HG02981 (cell line): ENCODE measurements around the gene ZNF532.
"Not testable (repeated sequence)": the region's sequence is repeated elsewhere in the genome, so short reads cannot be mapped to it uniquely, and the experiment has no call there.

ENCODE experiments used
- ATAC-seq: cut with Tn5 transposase; IDR thresholded peaks from one replicate; pipeline ENCODE4 v1.9.1; 2021; ENCODE audit warnings: mild to moderate bottlenecking, moderate library complexity; ENCODE audit not compliant: unreplicated experiment

The ZNF532 gene

GRCh38 chr18:58864146-58865032 lies at the start of gene ZNF532:
Gene ZNF532, plus strand, starts transcription at chr18:58864877. CDS start in a region left out here.
- no peak for ATAC-seq

DNA sequence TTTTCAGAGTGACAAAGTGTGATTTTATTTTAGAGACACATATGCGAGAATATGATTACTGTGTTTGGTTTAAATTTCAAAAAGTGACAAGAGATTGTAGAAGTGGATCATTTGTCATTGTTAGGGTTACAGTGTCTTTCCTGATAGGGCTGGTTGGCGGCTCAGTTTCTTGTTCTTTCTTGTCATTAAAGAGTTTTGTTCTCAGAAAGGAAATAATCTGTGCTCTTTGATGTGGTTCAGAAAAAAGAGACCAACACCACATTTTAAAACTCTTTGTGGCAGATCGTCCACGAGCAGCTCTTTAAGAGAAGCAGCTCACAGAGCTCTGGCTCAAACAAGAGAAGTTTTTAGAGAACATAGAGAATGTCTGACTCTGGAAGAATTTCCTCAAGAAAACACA lies 45.6 kb upstream of the ZNF532 start:
- ATAC-seq = no peak

DNA sequence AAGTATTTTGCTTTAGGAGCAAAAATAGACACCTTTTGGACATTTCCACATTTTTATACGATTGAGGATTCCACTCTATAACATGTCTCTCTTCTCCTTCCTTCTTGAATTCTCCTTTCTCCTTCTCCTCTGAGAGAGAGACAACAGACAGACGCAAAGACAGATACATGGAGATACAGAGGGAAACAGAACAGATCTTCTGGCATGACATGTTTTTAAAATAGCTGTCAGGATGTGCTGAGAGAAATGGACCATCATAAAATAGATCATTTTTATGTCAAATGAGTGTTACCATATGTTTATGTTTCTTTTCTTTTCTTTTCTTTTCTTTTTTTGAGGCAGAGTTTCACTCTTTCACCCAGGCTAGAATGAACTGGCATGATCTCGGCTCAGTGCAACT lies 44.4 kb upstream of the ZNF532 start:
- ATAC-seq = no peak

DNA sequence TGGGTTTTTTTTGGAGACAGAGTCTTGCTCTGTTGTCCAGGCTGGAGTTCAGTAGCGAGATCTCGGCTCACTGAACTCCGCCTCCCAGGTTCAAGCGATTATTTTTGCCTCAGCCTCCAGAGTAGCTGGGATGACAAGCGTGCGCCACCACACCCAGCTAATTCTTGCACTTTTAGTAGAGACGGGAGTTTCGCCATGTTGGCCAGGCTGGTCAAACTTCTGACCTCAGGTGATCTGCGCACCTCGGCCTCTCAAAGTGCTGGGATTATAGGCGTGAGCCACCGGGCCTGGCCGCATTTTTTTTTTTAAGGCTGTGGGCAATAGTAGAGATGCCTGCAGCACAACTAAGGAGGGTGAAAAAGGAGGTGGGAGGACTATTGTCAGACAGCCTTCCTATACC lies 41.7 kb upstream of the ZNF532 start:
- ATAC-seq = no peak

- ATAC-seq = no peak
These were observed 41.3 kb upstream of the ZNF532 start for GRCh38 chr18:58823412-58823811.

DNA sequence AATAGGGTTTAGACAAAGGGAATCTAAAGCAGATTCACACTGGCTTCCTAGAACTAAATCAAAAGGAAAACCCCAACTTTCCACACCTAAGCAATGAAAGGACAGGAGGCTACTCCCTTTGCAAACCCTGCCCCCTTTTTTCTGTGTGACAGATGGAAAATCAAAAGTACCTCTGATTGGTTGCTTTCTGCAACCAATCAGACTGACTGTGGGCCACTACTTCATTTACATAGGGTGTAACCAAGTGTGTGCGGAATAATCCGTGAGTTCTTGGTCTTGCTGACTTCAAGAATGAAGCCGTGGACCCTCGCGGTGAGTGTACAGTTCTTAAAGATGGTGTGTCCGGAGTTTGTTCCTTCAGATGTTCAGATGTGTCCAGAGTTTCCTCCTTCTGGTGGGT lies 37.8 kb upstream of the ZNF532 start:
- ATAC-seq = not testable (repeated sequence)

DNA sequence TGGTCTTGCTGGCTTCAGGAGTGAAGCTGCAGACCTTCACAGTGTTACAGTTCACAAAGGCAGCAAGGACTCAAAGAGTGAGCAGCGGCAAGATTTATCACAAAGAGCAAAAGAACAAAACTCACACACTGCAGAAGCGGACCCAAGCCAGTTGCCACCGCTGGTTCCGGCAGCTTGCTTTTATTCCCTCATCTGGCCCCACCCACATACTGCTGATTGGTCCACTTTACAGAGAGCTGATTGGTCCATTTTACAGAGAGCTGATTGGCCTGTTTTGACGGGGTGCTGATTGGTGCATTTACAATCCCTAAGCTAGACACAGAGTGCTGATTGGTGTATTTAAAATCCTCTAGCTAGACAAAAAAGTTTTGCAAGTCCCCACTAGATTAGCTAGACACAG lies 37.2 kb upstream of the ZNF532 start:
- ATAC-seq = no peak

DNA sequence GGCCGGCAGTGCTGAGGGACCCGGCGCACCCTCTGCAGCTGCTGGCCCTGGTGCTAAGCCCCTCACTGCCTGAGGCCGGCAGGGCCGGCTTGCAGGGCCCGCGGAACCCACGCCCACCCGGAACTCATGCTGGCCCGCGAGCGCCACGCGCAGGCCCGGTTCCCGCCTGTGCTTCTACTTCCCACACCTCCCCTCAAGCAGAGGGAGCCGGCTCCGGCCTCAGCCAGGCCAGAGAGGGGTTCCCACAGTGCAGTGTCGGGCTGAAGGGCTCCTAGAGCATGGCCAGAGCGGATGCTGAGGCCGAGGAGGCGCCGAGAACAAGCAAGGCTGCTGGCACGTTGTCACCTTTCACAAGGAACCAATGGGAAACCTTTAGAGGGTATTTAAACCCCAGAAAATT lies 36.8 kb upstream of the ZNF532 start:
- no peak for ATAC-seq

- no peak for ATAC-seq
These were observed 36.1 kb upstream of the ZNF532 start for GRCh38 chr18:58828399-58829121.

DNA sequence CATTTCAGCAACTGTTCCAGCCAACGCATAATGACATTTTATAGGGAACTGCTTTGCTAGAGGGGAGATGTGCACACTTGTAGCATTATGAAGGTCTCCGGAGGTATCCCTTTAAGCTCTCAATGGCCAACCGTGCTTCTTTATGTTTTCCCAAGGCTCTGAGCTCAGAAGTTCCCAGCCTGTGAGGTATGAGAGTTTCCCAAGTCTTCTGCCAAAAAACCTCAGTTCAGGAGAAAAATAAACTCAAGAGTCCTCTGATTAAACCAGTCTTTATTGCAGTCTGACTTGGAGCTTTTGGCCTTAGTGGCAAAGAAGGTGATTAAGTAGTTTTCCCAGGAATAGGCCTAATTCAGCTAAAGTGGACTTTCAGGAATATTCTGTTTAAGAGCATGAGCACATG lies 35.4 kb upstream of the ZNF532 start:
- no peak for ATAC-seq

DNA sequence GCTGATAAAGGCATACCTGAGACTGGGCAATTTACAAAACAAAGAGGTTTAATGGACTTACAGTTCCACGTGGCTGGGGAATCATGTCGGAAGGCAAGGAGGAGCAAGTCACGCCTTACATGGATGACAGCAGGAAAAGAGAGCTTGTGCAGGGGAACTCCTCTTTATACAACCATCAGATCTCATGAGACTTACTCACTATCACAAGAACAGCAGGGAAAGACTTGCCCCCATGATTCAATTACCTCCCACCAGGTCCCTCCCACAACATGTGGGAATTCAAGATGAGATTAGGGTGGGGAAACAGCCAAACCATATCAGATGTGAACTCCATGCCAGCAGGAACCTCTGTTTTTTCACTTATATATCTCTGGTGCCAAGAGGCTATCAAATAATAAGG lies 34.8 kb upstream of the ZNF532 start:
- not testable (repeated sequence) for ATAC-seq

DNA sequence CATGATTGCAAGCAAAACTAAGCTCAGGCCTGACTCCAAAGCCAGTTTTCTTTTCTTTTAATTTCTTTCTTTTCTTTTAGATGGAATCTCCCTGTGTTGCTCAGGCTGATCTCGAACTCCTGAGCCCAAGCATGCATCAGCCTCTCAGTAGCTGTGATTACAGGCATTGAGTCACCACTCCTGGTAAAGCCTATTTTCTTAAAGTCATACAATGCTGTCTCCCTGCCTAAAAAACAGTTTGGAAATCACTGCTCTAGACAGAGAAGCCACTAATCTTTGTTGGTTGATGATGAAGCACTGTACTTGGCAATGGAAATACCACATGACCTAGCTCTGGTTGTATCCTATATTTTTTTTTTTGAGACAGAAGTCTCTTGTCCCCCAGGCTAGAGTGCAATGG lies 33.1 kb upstream of the ZNF532 start:
- ATAC-seq = no peak

- no peak for ATAC-seq
These were observed 26.4 kb upstream of the ZNF532 start for GRCh38 chr18:58838165-58838860.

GRCh38 chr18:58838946-58839345 lies 25.7 kb upstream of the ZNF532 start:
- ATAC-seq = no peak

DNA sequence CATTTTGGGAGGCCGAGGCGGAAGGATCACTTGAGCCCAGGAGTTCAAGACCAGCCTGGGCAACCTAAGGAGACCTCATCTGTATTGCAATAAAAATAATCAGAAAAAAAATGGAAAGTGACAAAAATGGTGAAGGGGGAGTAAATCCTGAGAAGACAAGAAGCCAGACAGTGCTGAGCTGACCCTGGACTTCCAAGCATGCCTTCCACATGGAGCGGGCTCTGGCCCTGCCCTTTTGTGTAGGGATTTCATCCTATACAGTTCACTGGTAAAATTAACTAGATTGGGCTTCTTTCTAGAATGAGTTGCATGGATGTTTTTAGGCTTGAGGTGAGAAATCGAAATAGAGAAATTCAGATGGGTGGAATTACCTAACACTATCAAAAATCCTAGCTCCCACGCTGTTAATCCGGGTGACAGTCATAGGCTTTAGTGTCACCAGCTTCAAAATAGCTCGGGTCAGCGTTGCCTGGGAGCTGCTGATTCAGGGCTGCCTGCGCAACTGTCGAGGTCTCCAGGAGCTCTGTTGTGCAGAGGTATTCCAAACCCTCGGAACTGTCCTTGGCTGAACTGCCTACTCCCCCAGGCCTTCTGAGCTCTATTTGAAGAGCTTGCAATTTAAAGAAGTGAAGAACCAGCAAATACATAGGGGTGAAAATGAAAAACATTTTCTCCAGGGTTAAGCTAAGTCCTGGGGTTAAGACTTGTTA lies 21.5 kb upstream of the ZNF532 start:
- no peak for ATAC-seq

- ATAC-seq = no peak
These were observed 21.0 kb upstream of the ZNF532 start for GRCh38 chr18:58843688-58844035.

GRCh38 chr18:58844871-58845270 lies 19.8 kb upstream of the ZNF532 start:
- no peak for ATAC-seq

GRCh38 chr18:58845928-58846724 lies 18.6 kb upstream of the ZNF532 start:
- ATAC-seq = no peak

GRCh38 chr18:58847383-58848071 lies 17.1 kb upstream of the ZNF532 start:
- no peak for ATAC-seq

GRCh38 chr18:58848685-58849084 lies 16.0 kb upstream of the ZNF532 start:
- no peak for ATAC-seq
